ENCODE data around the gene SYK. TPM values are rescaled to one million over a fixed set of nuclear protein-coding genes. Genes with fewer than 3 reads are reported as not detected.
A peak's percentile ranks its signal among the peaks of the same experiment; 100 is the strongest.

The SYK gene
- total RNA-seq, 1 donor from 2014 or later: 0.36 TPM

- DNase-seq (ENCODE audit: low spot score): no peak
- no peaks in the 10 kb centered on the region for H3K9me3 Mint-ChIP-seq (ENCODE audit: unreplicated experiment)
- H3K4me1 Mint-ChIP-seq (ENCODE audit: unreplicated experiment): no peaks in the 10 kb centered on the region
- H3K27me3 Mint-ChIP-seq (ENCODE audit: unreplicated experiment): peaks cover 1% of the 10 kb centered on the region
- H3K36me3 Mint-ChIP-seq (ENCODE audit: low read depth, unreplicated experiment): no peaks in the 10 kb centered on the region
- H3K27ac Mint-ChIP-seq (ENCODE audit: unreplicated experiment): peak overlapping the region; percentile 26
- no peak overlapping the region for H3K4me3 Mint-ChIP-seq (ENCODE audit: unreplicated experiment)
- TF ChIP-seq CTCF (IDR thresholded peaks at IDR 0.05; ENCODE audit: unreplicated experiment): no peak
Measured at GRCh38 chr9:90940280-90940679, 138.7 kb downstream of the SYK start.

GRCh38 chr9:90941661-90942060 is 140.0 kb downstream of the SYK start:
- peaks cover 1% of the 10 kb centered on the region for H3K27me3 Mint-ChIP-seq (ENCODE audit: unreplicated experiment)
- H3K9me3 Mint-ChIP-seq (ENCODE audit: unreplicated experiment): no peaks in the 10 kb centered on the region
- H3K4me3 Mint-ChIP-seq (ENCODE audit: unreplicated experiment): no peak overlapping the region
- H3K4me1 Mint-ChIP-seq (ENCODE audit: unreplicated experiment): no peaks in the 10 kb centered on the region
- no peak overlapping the region for H3K27ac Mint-ChIP-seq (ENCODE audit: unreplicated experiment)
- DNase-seq (ENCODE audit: low spot score): no peak
- TF ChIP-seq CTCF (IDR thresholded peaks at IDR 0.05; ENCODE audit: unreplicated experiment): no peak
- H3K36me3 Mint-ChIP-seq (ENCODE audit: low read depth, unreplicated experiment): no peaks in the 10 kb centered on the region

GRCh38 chr9:90942555-90942954 is 140.9 kb downstream of the SYK start:
- no peaks in the 10 kb centered on the region for H3K9me3 Mint-ChIP-seq (ENCODE audit: unreplicated experiment)

GRCh38 chr9:90943341-90943740 is 141.7 kb downstream of the SYK start:
- Mint-ChIP-seq H3K4me1 (ENCODE audit: unreplicated experiment) (no peaks in the 10 kb centered on the region), H3K27me3 (ENCODE audit: unreplicated experiment) (peaks cover 1% of the 10 kb centered on the region), H3K36me3 (ENCODE audit: low read depth, unreplicated experiment) (no peaks in the 10 kb centered on the region), H3K27ac (ENCODE audit: unreplicated experiment) (no peak overlapping the region), H3K9me3 (ENCODE audit: unreplicated experiment) (no peaks in the 10 kb centered on the region), H3K4me3 (ENCODE audit: unreplicated experiment) (no peak overlapping the region)
- TF ChIP-seq CTCF (IDR thresholded peaks at IDR 0.05; ENCODE audit: unreplicated experiment): no peak
- DNase-seq (ENCODE audit: low spot score): no peak

More at GRCh38 chr9:90942555-90942954, 140.9 kb downstream of the SYK start:
- Mint-ChIP-seq H3K4me1 (ENCODE audit: unreplicated experiment) (no peaks in the 10 kb centered on the region), H3K27me3 (ENCODE audit: unreplicated experiment) (peaks cover 1% of the 10 kb centered on the region), H3K27ac (ENCODE audit: unreplicated experiment) (no peak overlapping the region), H3K4me3 (ENCODE audit: unreplicated experiment) (no peak overlapping the region), H3K36me3 (ENCODE audit: low read depth, unreplicated experiment) (no peaks in the 10 kb centered on the region)
- DNase-seq (ENCODE audit: low spot score): no peak
- no peak for TF ChIP-seq CTCF (IDR thresholded peaks at IDR 0.05; ENCODE audit: unreplicated experiment)

- TF ChIP-seq CTCF (IDR thresholded peaks at IDR 0.05; ENCODE audit: unreplicated experiment): no peak
- Mint-ChIP-seq H3K4me3 (ENCODE audit: unreplicated experiment) (no peak overlapping the region), H3K9me3 (ENCODE audit: unreplicated experiment) (no peaks in the 10 kb centered on the region), H3K27ac (ENCODE audit: unreplicated experiment) (no peak overlapping the region), H3K4me1 (ENCODE audit: unreplicated experiment) (no peaks in the 10 kb centered on the region), H3K36me3 (ENCODE audit: low read depth, unreplicated experiment) (no peaks in the 10 kb centered on the region), H3K27me3 (ENCODE audit: unreplicated experiment) (peaks cover 2% of the 10 kb centered on the region)
- DNase-seq (ENCODE audit: low spot score): no peak
Measured at GRCh38 chr9:90945336-90945735, 143.7 kb downstream of the SYK start.

All from endothelial cell (in vitro differentiated cells).